A673 (cell line): Measurements from ENCODE around the gene LCN9. TPM values are rescaled to one million over a fixed set of nuclear protein-coding genes. Genes with fewer than 3 reads are reported as not detected.

Experiments used
- BruUV-seq: library from RNA; stranded (reverse); fragments of 400-500 nt; replicated peaks from 2 replicates; lab custom pipeline; 2021; lab: Mats Ljungman, UMichigan
- CTCF ChIA-PET: fragments of 300-600 bp; sonication (Branson Sonifier 250); formaldehyde crosslinking; loops from one replicate; lab custom pipeline; 2022; ENCODE audit warnings: antibody characterized with exemption; lab: Charles Lee
- POLR2A ChIA-PET: fragments of 300-600 bp; sonication (Branson Sonifier 250); formaldehyde crosslinking; loops from one replicate; lab custom pipeline; 2022; ENCODE audit warnings: antibody characterized with exemption; ENCODE audit not compliant: low non-redundant PET; lab: Charles Lee
- DNase-seq: peaks from one replicate; pipeline ENCODE4 v3.0.0-alpha.2; 2015; ENCODE audit warnings: low spot score
- H3K27ac ChIP-seq: fragments of 200-600 bp; sonication (generic); 2 replicates; pipeline ENCODE4 v1.5.1; 2016; ENCODE audit warnings: mixed run types, low read depth, mild to moderate bottlenecking, mixed read lengths, antibody characterized with exemption, low read length; ENCODE audit not compliant: poor library complexity, severe bottlenecking
- H3K27me3 ChIP-seq: fragments of 200-600 bp; sonication (generic); replicated peaks from 2 replicates; pipeline ENCODE4 v1.6.1; 2017; ENCODE audit warnings: mixed run types, low read depth, mild to moderate bottlenecking, mixed read lengths, antibody characterized with exemption, low read length; ENCODE audit not compliant: insufficient read depth, poor library complexity
- H3K36me3 ChIP-seq: fragments of 200-600 bp; sonication (generic); 2 replicates; pipeline ENCODE4 v1.6.1; 2016; ENCODE audit warnings: mixed run types, mild to moderate bottlenecking, mixed read lengths, antibody characterized with exemption, low read length; ENCODE audit not compliant: insufficient read depth, poor library complexity, severe bottlenecking
- H3K4me1 ChIP-seq: fragments of 200-600 bp; sonication (generic); 2 replicates; pipeline ENCODE4 v1.6.1; 2017; ENCODE audit warnings: mixed run types, mild to moderate bottlenecking, mixed read lengths, antibody characterized with exemption, low read length; ENCODE audit not compliant: insufficient read depth, poor library complexity, severe bottlenecking
- H3K4me3 ChIP-seq: fragments of 200-600 bp; sonication (generic); 2 replicates; pipeline ENCODE4 v1.5.1; 2016; ENCODE audit warnings: low read depth, mixed run types, mild to moderate bottlenecking, mixed read lengths, low read length; ENCODE audit not compliant: poor library complexity, severe bottlenecking
- H3K9me3 ChIP-seq: fragments of 200-600 bp; sonication (generic); 2 replicates; pipeline ENCODE4 v1.6.1; 2016; ENCODE audit warnings: mixed run types, low read depth, mild to moderate bottlenecking, mixed read lengths, antibody characterized with exemption, low read length; ENCODE audit not compliant: poor library complexity, severe bottlenecking
- EZH2 ChIP-seq: fragments of 200-600 bp; sonication (generic); IDR thresholded peaks from 2 replicates; pipeline ENCODE4 v1.6.1; 2017; ENCODE audit warnings: borderline replicate concordance, low read depth, mild to moderate bottlenecking, mixed read lengths, antibody characterized with exemption, low read length; ENCODE audit not compliant: poor library complexity, severe bottlenecking
- intact Hi-C: fragments of 100-400 bp; cut with micrococcal nuclease; formaldehyde crosslinking; loops from one replicate; pipeline ENCODE4 v1.10.0; 2022; ENCODE audit not compliant: unreplicated experiment
- total RNA-seq: library from RNA; stranded (reverse); gene quantifications from 2 replicates; pipeline ENCODE4 v1.2.3, GENCODE V29; 2021
- TF ChIP-seq, protein P1 (sequence below): fragments of 300-800, 200-600 bp; sonication (generic); conservative IDR thresholded peaks from 2 replicates; pipeline ENCODE4 v1.5.1; 2017; ENCODE audit warnings: low read depth, mild to moderate bottlenecking, antibody characterized with exemption, low read length, moderate library complexity, mixed read lengths

LCN9 gene
- total RNA-seq, 1 experiment from 2014 or later: not detected

DNA sequence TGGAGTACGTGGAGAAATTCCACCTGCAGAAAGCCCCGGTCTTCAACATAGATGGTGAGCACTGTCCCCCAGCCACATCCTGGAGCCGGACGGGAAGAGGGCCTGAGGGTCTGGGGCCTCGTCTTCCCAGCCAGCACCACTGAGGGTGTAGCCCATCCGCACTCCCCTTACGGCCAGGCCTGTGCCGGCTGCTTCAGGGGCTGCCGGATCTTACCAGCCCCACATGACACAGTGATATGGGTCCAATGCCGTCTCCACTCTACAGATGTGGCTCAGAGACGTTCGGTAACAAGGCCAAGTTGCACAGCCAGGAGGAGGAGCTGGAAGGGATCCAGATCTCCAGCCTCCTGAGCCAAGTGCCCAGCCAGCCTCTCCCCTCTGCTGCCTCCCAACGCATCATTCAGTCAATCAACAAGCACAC, 45.1 kb upstream of the LCN9 start:
- CTCF ChIA-PET: no interaction called here
- no peak for DNase-seq
- Histone ChIP-seq H3K4me3 (no peak overlapping the region), H3K4me1 (no peaks in the 10 kb centered on the region), H3K9me3 (no peaks in the 10 kb centered on the region), H3K36me3 (no peaks in the 10 kb centered on the region), H3K27me3 (peaks cover 32% of the 10 kb centered on the region), H3K27ac (no peak overlapping the region)
- TF ChIP-seq, protein P1, sequence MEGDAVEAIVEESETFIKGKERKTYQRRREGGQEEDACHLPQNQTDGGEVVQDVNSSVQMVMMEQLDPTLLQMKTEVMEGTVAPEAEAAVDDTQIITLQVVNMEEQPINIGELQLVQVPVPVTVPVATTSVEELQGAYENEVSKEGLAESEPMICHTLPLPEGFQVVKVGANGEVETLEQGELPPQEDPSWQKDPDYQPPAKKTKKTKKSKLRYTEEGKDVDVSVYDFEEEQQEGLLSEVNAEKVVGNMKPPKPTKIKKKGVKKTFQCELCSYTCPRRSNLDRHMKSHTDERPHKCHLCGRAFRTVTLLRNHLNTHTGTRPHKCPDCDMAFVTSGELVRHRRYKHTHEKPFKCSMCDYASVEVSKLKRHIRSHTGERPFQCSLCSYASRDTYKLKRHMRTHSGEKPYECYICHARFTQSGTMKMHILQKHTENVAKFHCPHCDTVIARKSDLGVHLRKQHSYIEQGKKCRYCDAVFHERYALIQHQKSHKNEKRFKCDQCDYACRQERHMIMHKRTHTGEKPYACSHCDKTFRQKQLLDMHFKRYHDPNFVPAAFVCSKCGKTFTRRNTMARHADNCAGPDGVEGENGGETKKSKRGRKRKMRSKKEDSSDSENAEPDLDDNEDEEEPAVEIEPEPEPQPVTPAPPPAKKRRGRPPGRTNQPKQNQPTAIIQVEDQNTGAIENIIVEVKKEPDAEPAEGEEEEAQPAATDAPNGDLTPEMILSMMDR: no peak
- no peak for TF ChIP-seq EZH2
- BruUV-seq: no TSS peak
- POLR2A ChIA-PET: no interaction called here
- intact Hi-C loops: no loop called here

DNA sequence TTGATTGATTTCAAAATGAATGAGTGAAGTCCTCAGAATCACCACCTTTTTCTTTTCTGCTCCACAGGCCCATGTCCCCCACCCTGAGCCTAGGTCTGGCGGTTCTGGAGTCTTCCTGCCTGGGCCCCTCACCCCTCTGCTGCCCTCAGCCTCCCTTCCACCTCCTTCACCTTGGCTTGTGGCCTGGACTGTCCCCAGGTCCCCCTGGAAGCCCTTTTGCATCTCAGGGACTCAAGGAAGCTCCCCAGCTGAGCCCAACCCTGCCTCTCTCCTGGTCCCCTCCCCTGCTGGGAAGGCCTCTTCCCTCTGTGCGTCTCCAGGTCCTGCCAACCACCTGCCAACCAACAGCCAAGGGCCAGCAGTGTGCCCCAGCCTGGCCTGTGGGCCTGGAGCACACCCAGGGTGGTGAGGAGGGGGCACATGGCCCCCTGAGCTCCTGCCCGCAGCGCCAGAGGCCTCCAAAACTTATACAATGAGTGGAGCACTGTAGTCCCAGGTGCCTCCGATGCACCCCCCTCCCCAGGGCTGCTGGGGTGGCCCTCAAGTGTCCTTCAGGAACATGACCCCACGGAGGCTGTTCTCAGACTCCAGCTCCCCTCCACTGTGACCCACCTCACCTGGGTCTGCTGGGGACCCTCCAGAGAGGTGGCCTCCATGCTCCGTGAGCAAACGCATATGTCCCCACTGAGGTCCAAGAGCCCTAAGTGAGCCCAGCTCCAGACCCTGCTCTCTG, 44.1 kb upstream of the LCN9 start:
- DNase-seq: no peak
- Histone ChIP-seq H3K4me3 (no peak overlapping the region), H3K36me3 (no peaks in the 10 kb centered on the region), H3K27ac (no peak overlapping the region), H3K27me3 (peaks cover 39% of the 10 kb centered on the region), H3K4me1 (no peaks in the 10 kb centered on the region), H3K9me3 (no peaks in the 10 kb centered on the region)
- no TSS peak for BruUV-seq
- CTCF ChIA-PET: no interaction called here
- intact Hi-C loops: no loop called here
- TF ChIP-seq EZH2: no peak
- TF ChIP-seq, protein P1: no peak
- POLR2A ChIA-PET: no interaction called here

DNA sequence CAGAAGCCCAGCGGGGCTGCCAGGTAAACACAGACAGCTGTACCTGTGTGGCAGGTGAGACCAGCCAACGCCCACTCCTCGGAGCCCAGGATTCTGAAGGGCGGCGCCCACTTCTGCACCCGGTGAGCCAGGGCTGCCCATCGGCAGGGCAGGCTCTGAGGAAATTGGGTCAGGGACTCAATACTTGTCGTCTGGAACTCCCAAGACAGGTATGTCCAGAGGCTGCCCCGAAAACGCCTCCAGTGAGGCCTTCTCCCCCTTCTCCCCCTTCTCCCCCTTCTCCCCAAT, 43.6 kb upstream of the LCN9 start:
- BruUV-seq: no TSS peak
- Histone ChIP-seq H3K27ac (no peak overlapping the region), H3K4me1 (no peaks in the 10 kb centered on the region), H3K27me3 (peaks cover 43% of the 10 kb centered on the region), H3K36me3 (no peaks in the 10 kb centered on the region), H3K4me3 (no peak overlapping the region), H3K9me3 (no peaks in the 10 kb centered on the region)
- intact Hi-C loops: no loop called here
- DNase-seq: no peak
- CTCF ChIA-PET: no interaction called here
- TF ChIP-seq, protein P1: no peak
- no peak for TF ChIP-seq EZH2
- POLR2A ChIA-PET: no interaction called here
